Measurements from ENCODE around the gene FAM47B. TPM values are rescaled to one million over a fixed set of nuclear protein-coding genes. Genes with fewer than 3 reads are reported as not detected.

The FAM47B gene
- total RNA-seq, 1 experiment from 2014 or later = not detected

GRCh38 chrX:34987646-34988045, 45.0 kb downstream of the FAM47B start:
- no peaks in the 10 kb centered on the region; the same call in 1 of the 2 replicates for H3K27me3 ChIP-seq (ENCODE audit: insufficient read depth, low read length)
- no peaks in the 10 kb centered on the region for H4K20me1 ChIP-seq (ENCODE audit: control insufficient read depth, insufficient read depth, insufficient read length)
- no peak overlapping the region for H3K18ac ChIP-seq (ENCODE audit: insufficient read length, low read depth, low read length)
- no peak overlapping the region for H2AK5ac ChIP-seq (ENCODE audit: insufficient read length, low read length)
- no peak overlapping the region for H2BK15ac ChIP-seq (ENCODE audit: low read depth, low read length)
- no peak overlapping the region for H2BK5ac ChIP-seq (ENCODE audit: insufficient read length, low read length)
- H3K14ac ChIP-seq (ENCODE audit: insufficient read depth, low read length) = no peak overlapping the region
- H4K8ac ChIP-seq (replicated peaks; ENCODE audit: insufficient read length, low read depth, low read length) = no peak overlapping the region
- no peak overlapping the region for H2AFZ ChIP-seq (ENCODE audit: low read length)
- H3K4me1 Mint-ChIP-seq = 0 out of 4 replicates have a peak, but pooled peaks cover 0 to 5% of the 10 kb centered on the region in 2 experiments
- H3K4me3 Mint-ChIP-seq = no peak overlapping the region
- no peak overlapping the region for H2BK12ac ChIP-seq (ENCODE audit: insufficient read length, low read depth, low read length)
- no peaks in the 10 kb centered on the region for H3K23me2 ChIP-seq (ENCODE audit: insufficient read length, low read depth, low read length, poor library complexity, severe bottlenecking)
- no peak overlapping the region for H3K23ac ChIP-seq (ENCODE audit: insufficient read length, low read depth, low read length)
- peaks cover 0 to 2% (median 0%) of the 10 kb centered on the region in 3 experiments; a peak in 1 of 7 replicates for H3K36me3 Mint-ChIP-seq (ENCODE audit: insufficient read depth in 1 of 3, low read depth in 3 of 3)
- no CpG with 5 or more reads among the region's 1 CpG for WGBS (ENCODE audit: extremely low coverage, insufficient read length, low lambda C conversion rate)
- no peak for TF ChIP-seq CTCF (conservative IDR thresholded peaks at IDR 0.05)
- no peak overlapping the region for H3K4ac ChIP-seq (ENCODE audit: low read depth, low read length)
- H3K27me3 Mint-ChIP-seq (ENCODE audit: low read depth) = peaks cover 22% of the 10 kb centered on the region
- H3K9me3 ChIP-seq (ENCODE audit: control insufficient read depth, low read depth, low read length) = no peaks in the 10 kb centered on the region
- H3K27ac Mint-ChIP-seq = no peak overlapping the region
- H3K56ac ChIP-seq (ENCODE audit: insufficient read length, low read depth, low read length) = no peak overlapping the region
- no peak for DNase-seq
- no peak overlapping the region for H3K9ac ChIP-seq (ENCODE audit: extremely low read depth, insufficient read length, low read length)
- H3K27ac ChIP-seq (ENCODE audit: insufficient read length, low read depth, low read length) = no peak overlapping the region
- H4K91ac ChIP-seq (ENCODE audit: insufficient read length, low read depth, low read length) = no peak overlapping the region
- H3K9me3 Mint-ChIP-seq = peaks cover 42 to 45% of the 10 kb centered on the region in 2 experiments
- H3K79me1 ChIP-seq (ENCODE audit: insufficient read depth, low read depth, low read length, poor library complexity, severe bottlenecking) = no peaks in the 10 kb centered on the region
- H3K4me2 ChIP-seq (ENCODE audit: insufficient read depth, insufficient read length, low read length) = no peak overlapping the region
- no peak overlapping the region for H4K5ac ChIP-seq (ENCODE audit: insufficient read length, low read depth, low read length)
- H3T11ph ChIP-seq (ENCODE audit: low read length) = no peak overlapping the region
- no peak overlapping the region for H2BK120ac ChIP-seq (ENCODE audit: low read depth, low read length, poor library complexity, severe bottlenecking)
- no peaks in the 10 kb centered on the region for H3K4me1 ChIP-seq (ENCODE audit: insufficient read depth, low read length)
- H2BK20ac ChIP-seq (ENCODE audit: low read depth, low read length, poor library complexity, severe bottlenecking) = no peak overlapping the region
- H3K79me2 ChIP-seq (ENCODE audit: insufficient read depth, low read length) = no peaks in the 10 kb centered on the region
